ENCODE data around the gene HIVEP2. TPM values are rescaled to one million over a fixed set of nuclear protein-coding genes. Genes with fewer than 3 reads are reported as not detected.

The HIVEP2 gene
- total RNA-seq, 4 donors from 2014 or later: 17.2 to 49.4 (median 21.6) TPM

DNA sequence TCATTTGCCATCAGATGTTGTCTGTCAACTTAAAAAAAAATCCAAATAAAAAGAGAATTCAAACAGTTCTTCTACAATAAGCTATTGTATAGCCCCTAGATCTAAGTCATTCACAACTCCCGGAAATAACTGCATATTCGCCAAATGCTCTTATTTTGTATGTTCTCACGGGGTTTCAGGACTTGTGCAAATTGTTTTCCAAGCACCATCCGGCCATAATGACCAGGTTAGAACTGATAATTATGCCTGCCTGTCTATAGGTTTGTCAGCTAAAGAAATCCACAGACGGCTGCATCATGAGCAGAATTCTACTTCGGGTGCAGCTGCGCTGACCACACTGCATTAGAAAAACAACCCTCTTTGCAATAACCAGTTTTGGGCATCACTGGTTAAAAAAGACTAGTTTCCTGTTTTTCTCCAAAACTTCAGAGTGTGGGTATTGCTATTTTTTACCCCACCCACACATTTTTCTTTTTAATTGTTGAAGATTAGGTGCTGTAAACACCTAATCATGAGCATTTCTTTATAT is 87.7 kb downstream of the HIVEP2 start:
- intact Hi-C loops (cut with DNase I; ENCODE audit: low total_unique reads): no loop called here
- no peak for DNase-seq (ENCODE audit: low spot score in 2 of 2)
- WGBS, 2 donors: 71 to 77% methylated on average over 7 of the region's 7 CpGs
- TF ChIP-seq POLR2A (IDR thresholded peaks at IDR 0.05): no peak
- TF ChIP-seq, protein P1, sequence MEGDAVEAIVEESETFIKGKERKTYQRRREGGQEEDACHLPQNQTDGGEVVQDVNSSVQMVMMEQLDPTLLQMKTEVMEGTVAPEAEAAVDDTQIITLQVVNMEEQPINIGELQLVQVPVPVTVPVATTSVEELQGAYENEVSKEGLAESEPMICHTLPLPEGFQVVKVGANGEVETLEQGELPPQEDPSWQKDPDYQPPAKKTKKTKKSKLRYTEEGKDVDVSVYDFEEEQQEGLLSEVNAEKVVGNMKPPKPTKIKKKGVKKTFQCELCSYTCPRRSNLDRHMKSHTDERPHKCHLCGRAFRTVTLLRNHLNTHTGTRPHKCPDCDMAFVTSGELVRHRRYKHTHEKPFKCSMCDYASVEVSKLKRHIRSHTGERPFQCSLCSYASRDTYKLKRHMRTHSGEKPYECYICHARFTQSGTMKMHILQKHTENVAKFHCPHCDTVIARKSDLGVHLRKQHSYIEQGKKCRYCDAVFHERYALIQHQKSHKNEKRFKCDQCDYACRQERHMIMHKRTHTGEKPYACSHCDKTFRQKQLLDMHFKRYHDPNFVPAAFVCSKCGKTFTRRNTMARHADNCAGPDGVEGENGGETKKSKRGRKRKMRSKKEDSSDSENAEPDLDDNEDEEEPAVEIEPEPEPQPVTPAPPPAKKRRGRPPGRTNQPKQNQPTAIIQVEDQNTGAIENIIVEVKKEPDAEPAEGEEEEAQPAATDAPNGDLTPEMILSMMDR (IDR thresholded peaks at IDR 0.05): no peak
- no peak overlapping the region for H3K4me3 ChIP-seq (ENCODE audit: low read depth, poor library complexity, severe bottlenecking)

DNA sequence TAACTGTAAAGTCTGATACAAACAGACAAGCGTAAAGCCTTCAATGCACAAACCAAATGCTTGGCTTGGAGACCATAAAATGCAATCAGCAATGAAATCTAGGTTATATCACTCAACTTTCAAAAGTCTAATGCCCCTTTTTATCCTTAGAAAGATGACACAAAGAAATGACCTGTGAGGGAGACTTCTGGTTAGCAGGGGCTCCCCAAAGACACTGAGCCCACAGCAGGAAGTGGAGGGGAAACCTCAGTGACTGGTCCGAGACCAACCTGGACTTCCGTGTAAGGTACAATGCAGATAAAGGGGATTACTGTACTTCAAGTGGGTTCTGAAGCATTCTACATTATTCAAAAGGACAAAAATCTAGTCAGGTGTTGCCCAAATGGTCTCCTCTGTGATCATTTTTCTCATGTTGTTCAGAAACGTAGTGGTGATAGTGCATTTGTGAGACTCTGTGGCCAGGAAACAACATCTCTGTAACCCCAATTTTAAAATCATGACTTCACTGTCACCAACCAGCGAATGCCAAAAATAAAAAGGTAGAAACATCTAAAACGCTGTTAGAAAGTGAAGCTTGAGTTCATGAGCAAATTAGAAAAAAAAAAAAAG is 88.2 kb downstream of the HIVEP2 start:
- intact Hi-C loops (cut with DNase I; ENCODE audit: low total_unique reads): no loop called here
- TF ChIP-seq, protein P1 (IDR thresholded peaks at IDR 0.05): no peak
- TF ChIP-seq POLR2A (IDR thresholded peaks at IDR 0.05): no peak
- no peak overlapping the region for H3K4me3 ChIP-seq (ENCODE audit: low read depth, poor library complexity, severe bottlenecking)
- 73 to 79% methylated on average over 6 of the region's 6 CpGs for WGBS, 2 donors
- DNase-seq (ENCODE audit: low spot score in 2 of 2): no peak

DNA sequence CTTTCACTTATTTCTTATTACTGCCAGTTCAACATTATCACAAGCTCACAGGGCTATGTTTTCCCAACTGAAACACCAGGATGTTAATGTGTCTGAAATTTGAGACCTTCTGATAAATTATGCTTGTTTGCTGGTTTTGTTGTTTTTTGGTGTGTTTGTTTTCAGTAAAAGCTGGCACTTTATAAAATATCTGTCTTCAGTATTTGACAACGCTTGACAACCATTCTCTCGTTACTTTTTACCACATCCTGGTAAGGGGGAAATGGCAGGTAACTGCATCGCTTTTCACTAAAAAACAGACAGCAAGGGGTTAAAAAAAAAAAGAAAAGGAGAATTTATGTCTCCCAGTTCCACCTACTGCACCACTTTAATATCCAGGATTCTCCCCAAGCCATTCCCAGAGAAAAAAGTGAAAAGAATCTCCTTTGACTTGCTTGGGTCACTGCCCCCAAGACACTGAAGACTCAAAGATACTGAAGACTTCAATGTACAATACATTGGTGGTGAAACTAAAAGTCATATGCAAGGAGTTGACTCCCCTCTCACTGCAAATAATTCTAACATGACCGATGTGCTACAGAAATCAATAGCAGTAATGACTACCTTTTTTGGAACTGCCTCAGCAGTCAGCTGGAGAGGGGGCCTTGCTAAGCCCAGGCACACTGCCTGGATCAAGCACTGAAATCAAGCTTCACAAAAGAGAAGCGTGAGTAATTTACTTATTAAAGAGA is 88.9 kb downstream of the HIVEP2 start:
- intact Hi-C loops (cut with DNase I; ENCODE audit: low total_unique reads): no loop called here
- DNase-seq (ENCODE audit: low spot score in 2 of 2): no peak
- 76 to 84% methylated on average over 5 of the region's 5 CpGs for WGBS, 2 donors
- no peak overlapping the region for H3K4me3 ChIP-seq (ENCODE audit: low read depth, poor library complexity, severe bottlenecking)
- no peak for TF ChIP-seq POLR2A (IDR thresholded peaks at IDR 0.05)
- TF ChIP-seq, protein P1 (IDR thresholded peaks at IDR 0.05): no peak

DNA sequence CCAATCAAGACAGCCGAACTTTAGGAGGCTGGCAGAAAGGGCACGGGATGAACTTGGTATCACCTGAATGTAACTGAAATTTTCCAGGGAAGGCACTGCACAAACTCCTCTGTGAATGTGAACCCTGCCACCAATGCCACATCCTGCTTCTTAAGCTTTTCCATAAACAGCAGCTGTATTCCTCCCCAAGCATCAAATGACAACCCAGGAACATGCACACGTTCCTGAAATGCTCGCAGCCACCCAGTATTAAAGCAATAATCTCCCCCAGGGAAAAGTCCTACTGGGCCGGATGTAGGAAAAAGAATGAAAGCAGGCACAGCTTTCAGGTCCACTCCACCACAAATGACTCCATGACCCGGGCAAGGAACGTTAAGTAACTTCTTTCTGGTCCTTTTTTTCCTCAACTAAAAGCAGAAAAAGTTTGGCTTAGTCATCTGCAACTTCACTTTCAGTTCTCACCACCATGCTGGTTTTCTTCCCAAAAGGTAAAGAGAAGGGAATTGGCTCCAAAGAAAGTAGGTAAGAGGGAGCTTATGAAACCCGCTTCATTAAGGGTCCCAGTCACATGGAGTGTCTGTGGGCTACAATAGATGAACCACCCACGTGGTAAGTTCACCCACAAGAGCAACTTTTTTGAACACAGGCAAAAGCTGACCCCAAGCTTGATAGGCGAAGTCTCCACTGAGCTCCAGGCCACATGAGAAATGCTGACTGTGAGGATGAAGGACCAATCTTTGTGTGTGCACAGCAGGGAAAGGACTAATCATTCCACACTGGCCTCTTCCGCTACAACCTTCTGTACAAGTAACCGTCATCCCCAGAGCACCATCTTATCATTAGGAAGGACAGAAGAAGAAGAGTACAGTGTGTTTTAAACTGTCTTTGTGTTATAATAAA is 90.1 kb downstream of the HIVEP2 start:
- intact Hi-C loops (cut with DNase I; ENCODE audit: low total_unique reads): no loop called here
- 77 to 85% methylated on average over 12 of the region's 12 CpGs for WGBS, 2 donors
- no peak for DNase-seq (ENCODE audit: low spot score in 2 of 2)

More for the DNA sequence above, 90.1 kb downstream of the HIVEP2 start:
- H3K4me3 ChIP-seq (ENCODE audit: low read depth, poor library complexity, severe bottlenecking): no peak overlapping the region
- TF ChIP-seq POLR2A (IDR thresholded peaks at IDR 0.05): no peak
- TF ChIP-seq, protein P1 (IDR thresholded peaks at IDR 0.05): no peak

Data from lower leg skin (tissue), 4 donors.